Activated T-cell treated with anti-CD3 and anti-CD28 coated beads for 4 hours (primary cell): ENCODE measurements around the gene MEPE.
A peak's percentile ranks its signal among the peaks of the same experiment; 100 is the strongest.

Experiments used
- DNase-seq: peaks from one replicate; pipeline ENCODE4 v3.0.0-alpha.2; 2020

MEPE gene

GRCh38 chr4:87844452-87844851, 11.7 kb downstream of the MEPE start:
- DNase-seq = no peak

- DNase-seq = no peak
Observed at GRCh38 chr4:87846226-87846625, 13.5 kb downstream of the MEPE start.

DNA sequence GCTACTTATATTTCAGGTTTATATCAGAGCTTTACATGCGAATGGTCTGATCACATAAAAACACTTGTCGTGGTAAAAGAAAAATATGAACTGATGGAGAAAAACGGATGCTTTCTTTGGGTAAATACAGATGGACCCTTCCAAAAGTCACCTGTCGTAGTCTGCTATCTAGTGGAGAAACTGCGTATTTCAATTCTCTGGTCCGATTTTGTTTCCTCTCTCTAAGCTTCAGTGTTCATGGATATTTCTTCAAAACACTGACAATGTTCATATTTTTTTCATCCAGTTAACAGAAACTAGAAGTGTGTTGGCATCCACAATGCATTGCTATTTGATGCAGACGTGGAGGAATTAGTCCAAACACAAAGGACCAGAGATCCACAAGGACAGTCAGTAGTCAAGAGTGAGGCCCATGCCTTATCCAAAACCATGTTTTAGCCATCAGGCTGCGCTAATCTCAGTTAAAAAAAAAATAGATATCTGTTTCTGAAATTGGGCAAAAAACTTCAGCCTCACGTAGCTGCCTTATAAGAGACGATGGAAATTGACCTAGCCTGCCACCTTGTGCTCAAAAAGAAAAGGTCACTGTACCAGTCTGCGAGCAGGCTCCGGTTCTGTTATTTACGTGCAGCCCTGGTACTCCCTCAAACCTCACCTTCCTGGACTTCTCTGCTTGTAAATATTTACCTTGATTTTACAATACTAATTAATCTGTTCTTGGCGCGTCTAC, 16.0 kb downstream of the MEPE start:
- DNase-seq = peak; percentile 8

DNA sequence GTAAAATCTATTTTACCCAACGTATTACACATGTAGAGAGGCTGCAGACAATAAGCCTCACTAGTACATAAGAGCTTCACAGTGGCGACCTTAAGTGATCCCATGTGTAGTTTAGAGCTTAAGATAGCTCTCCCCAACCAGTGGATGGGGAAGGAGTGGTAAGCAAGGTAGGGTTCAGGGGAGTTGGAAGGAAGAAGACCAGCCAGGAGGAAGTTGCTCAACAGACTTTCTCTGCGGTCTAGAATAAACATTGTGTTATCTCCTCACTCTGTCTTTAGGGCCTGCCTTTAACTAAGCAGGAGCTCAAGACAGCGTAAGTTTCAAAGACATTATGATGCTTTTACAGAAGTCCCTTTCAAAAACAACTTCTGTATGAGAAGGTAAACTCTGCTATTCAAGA, 16.8 kb downstream of the MEPE start:
- DNase-seq = no peak

DNA sequence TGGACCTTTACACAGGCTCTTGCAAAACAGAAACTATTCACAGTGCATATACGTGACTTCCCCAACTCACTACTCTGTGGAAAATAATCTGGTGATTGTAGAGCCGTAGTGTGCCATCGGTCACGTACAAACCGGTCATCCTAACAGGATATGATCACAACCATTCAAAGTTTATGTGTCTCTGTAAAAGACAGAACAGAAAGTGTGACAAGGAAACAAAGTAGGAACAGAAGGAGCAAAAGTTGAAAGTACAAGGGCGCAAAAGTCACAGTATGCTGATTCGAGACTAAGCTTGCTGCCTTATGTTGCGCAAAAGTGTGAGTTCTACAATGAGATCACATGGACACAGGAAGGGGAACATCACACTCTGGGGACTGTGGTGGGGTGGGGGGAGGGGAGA, 18.6 kb downstream of the MEPE start:
- no peak for DNase-seq

DNA sequence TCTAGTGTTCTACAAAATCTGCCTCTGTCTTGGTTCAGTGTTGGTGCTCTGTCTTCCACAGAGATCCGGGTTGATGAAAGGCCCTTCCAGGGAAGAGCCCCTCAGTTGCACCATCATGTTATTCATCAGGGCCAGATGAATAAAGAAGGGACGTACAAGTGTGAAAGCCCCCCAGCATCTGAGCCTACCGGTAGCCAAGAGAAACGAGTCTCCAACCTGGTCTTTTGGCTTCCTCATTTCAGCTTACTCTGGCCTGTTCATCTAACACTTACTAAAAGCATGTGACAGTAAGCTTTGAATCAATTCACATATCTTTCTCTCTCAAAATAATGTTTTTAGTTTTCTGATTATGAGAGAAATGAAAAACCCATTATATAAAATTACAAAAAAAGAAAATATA, 19.2 kb downstream of the MEPE start:
- no peak for DNase-seq

DNA sequence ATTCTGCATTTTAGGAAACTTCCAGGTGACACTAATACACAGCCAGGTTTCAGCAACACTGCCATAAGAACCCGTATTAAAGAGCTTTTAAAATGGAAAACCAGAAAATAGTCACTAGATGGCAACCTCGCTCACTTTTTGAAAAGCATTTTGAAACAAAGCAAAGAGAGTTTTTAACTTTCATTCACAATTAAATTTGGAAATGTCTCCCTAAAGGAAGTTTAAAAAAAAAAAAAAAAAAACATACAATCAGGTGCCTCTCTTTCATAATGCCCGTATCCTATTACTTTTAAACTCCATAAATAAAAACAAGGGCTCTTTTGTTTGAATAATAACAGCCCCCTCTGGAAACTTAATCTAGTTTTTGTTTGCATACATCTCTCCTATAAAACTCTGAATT, 20.3 kb downstream of the MEPE start:
- no peak for DNase-seq

DNA sequence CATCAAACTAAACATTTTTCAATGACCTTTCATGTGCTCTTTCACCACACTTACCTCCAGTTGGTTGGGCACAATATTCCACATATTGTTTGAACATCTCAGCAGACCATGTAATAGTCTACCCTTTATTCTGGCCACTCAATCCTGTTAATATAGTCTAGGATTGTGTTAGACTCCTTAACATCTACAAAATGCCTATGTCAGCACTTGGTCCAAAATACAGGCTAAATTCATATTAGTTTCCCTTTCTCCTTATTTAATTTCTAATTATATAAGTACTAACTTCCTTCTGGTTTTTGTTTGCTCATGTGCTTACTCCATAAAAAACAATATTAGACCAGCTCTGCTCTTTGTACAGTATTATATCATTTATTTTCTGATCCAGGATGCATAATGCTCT, 21.1 kb downstream of the MEPE start:
- no peak for DNase-seq

DNA sequence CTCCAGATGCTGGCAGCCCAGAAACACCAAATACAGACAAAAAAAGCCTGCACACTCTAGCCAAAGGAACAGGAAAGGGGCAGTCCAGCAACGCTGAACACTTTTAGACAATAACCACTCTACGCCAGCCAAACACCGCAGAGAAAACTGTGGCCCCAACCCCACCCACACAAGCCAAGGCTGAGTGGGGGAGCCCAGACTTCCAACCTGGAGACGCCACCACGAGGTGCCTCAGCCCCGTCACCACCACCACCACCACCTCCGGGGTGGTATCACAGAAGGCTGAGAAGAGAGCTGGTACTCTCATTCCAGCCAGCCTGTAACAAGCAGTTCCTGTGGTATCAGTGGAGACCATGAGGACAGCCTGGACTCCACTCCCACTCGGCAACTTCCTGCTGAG, 22.8 kb downstream of the MEPE start:
- no peak for DNase-seq

GRCh38 chr4:87856816-87857215, 24.0 kb downstream of the MEPE start:
- no peak for DNase-seq

DNA sequence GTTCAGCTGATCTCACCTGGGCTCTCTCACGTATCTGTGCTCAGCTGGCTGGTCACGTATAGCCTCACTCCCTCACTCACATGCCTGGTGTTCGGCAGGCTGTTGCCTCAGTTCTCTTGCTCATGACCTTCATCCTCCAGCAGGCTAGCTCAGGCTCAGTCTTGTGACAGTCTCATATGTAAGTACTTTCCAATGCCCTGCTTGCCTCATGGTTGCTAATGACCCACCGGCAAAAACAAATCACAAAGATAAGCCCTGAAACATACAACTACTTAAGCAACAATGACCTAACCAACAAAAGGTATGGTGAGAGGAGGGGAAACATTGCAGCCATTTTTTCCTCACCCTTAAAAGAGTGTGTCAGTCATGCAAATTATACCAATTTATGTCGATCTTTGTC, 25.0 kb downstream of the MEPE start:
- no peak for DNase-seq

GRCh38 chr4:87862236-87862635, 29.5 kb downstream of the MEPE start:
- no peak for DNase-seq

DNA sequence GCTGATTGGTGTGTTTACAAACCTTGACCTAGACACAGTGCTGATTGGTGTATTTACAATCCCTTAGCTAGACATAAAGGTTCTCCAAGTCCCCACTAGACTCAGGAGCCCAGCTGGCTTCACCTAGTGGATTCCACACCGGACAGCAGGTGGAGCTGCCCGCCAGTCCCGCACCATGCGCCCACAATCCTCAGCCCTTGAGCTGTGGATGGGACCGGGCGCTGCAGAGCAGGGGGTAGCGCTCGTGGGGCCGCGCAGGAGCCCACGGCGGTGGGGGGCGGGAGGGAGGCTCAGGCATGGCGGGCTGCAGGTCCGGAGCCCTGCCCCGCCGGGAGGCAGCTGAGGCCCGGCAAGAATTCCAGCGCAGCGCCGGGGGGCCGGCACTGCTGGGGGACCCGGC, 30.7 kb downstream of the MEPE start:
- DNase-seq = no peak

DNA sequence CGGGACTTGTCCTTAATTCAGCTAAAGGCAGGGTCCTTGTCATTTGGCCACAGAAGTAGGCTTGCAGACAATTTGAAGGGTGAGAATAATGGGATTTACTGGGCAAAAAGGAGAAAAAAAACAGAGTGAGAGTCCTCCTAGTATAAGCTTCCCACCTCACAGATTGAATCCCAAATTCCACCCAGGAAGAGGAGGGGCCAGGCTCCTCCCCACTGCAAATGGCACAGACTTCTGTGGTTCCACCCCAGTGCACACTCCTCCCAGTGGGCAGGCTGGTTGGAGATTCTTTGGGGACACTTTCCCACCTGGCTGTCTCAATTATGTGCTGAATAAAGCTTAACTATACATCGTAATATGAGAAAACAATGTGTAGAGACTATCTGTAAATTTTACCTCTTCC, 31.6 kb downstream of the MEPE start:
- no peak for DNase-seq

- no peak for DNase-seq
Observed at GRCh38 chr4:87865288-87865687, 32.5 kb downstream of the MEPE start.

GRCh38 chr4:87865960-87866598, 33.3 kb downstream of the MEPE start:
- no peak for DNase-seq

DNA sequence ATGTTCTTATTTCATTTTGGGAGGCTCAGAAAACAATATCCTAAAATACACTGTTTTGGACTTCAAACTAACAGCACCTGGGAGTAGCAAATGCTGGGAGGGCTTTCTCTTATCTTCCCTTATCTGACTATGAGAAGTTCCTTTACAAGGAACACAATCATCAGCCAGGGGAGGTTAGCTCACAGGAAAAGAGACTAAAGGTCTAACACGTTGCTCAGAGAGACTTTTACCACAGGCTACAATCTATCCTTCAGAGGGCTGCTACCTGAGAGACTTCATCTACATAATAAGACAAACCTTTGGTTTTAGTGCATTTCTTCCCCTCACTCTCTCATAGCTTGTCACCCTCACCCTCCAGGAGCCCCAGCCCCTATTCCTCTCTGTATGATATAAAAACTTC, 35.8 kb downstream of the MEPE start:
- DNase-seq = no peak

DNA sequence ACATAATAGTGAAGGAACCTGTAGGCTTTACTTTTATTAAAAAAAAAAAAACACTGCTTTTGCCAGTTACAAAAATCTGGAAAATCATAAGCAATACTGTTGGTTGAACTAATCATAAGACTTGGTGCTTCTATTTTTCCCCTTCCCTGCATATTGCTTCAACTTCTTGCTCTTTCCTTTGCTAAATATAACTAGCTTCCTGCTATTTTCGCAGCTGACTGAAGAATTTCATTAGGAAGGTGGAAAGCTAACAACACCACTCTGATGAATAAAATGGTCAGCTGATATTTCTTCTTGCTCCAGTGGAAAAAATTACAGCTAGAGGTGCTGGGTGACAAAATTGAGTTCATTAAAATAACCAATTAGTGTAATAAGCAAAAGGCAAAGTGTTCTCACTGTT, 39.3 kb downstream of the MEPE start:
- no peak for DNase-seq

DNA sequence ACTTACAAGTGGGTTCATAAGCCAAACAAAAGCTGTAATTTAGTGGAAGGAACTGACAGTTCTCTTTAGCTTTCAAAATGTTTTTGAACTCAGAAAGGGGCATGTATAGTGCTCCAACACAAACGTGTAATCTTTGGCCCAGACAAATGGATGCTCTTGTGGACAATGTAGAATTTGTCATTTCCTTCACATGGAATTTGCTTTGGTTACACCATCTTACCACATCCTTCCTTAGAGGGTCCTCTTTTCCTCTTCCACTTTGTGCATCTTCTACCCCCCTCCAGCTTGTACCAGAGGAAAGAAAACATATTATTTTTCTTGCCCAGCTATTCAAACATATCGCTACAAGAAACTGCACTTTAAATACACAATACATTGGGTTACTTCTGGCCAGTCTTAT, 42.4 kb downstream of the MEPE start:
- DNase-seq = no peak

GRCh38 chr4:87880106-87880505, 47.3 kb downstream of the MEPE start:
- DNase-seq = no peak

- DNase-seq = no peak
Observed at GRCh38 chr4:87881115-87881514, 48.3 kb downstream of the MEPE start.

GRCh38 chr4:87882321-87882720, 49.6 kb downstream of the MEPE start:
- DNase-seq = no peak

GRCh38 chr4:87882861-87883260, 50.1 kb downstream of the MEPE start:
- no peak for DNase-seq

- no peak for DNase-seq
Observed at GRCh38 chr4:87884976-87885549, 52.3 kb downstream of the MEPE start.

DNA sequence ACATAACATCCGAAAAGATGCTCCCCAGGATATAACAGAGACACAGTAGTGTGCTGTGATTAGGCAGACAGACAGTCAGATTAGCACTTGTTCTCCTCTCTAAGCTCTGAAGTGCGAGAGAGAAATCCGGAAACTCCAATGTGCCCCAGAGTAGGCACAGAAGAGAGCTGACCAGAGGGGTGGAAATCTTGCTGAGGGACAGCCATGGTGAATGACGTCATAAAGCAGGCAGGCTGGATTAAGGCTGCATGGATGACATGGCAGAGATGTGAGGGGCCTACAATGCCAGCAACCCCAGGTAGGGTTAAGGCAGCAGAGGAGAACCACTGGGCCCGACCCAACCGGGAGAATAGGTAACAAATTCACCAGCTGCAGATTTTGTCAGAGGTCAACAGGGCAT, 53.3 kb downstream of the MEPE start:
- no peak for DNase-seq
